MCF 10A (cell line): ENCODE results near the gene SLC24A3. TPM values are rescaled to one million over a fixed set of nuclear protein-coding genes. Genes with fewer than 3 reads are reported as not detected.

Experiments
- BruUV-seq: library from RNA; stranded (reverse); fragments of 400-500 nt; replicated peaks from 2 replicates; lab custom pipeline; 2021; lab: Mats Ljungman, UMichigan
- CTCF ChIA-PET: fragments of 300-600 bp; sonication (Branson Sonifier 250); formaldehyde crosslinking; extraction: SDS; loops from one replicate; lab custom pipeline; 2021; ENCODE audit warnings: antibody characterized with exemption, inconsistent platforms; lab: Yijun Ruan, JAX
- POLR2A ChIA-PET: fragments of 300-600, 350-650 bp; sonication (Branson Sonifier 250); formaldehyde crosslinking; extraction: SDS; loops from one replicate; lab custom pipeline; 2020; ENCODE audit warnings: antibody characterized with exemption, inconsistent platforms; lab: Yijun Ruan, JAX
- DNase-seq: peaks from one replicate; pipeline ENCODE4 v3.0.0-alpha.2; 2018; ENCODE audit not compliant: unreplicated experiment
- H3K27ac Mint-ChIP-seq: one replicate; pipeline ENCODE4 v1.8.0; 2022; ENCODE audit warnings: mild to moderate bottlenecking, low read depth, mixed read lengths; ENCODE audit not compliant: unreplicated experiment
- H3K27me3 Mint-ChIP-seq: one replicate; pipeline ENCODE4 v1.8.0; 2022; ENCODE audit warnings: mixed read lengths; ENCODE audit not compliant: insufficient read depth, unreplicated experiment
- H3K36me3 Mint-ChIP-seq: one replicate; pipeline ENCODE4 v1.8.0; 2022; ENCODE audit warnings: mild to moderate bottlenecking, moderate library complexity, mixed read lengths; ENCODE audit not compliant: insufficient read depth, unreplicated experiment
- H3K4me1 Mint-ChIP-seq: one replicate; pipeline ENCODE4 v1.8.0; 2022; ENCODE audit warnings: mixed read lengths; ENCODE audit not compliant: insufficient read depth, unreplicated experiment
- H3K4me3 Mint-ChIP-seq: one replicate; pipeline ENCODE4 v1.8.0; 2022; ENCODE audit warnings: mild to moderate bottlenecking, moderate library complexity, mixed read lengths; ENCODE audit not compliant: unreplicated experiment
- H3K9me3 Mint-ChIP-seq: one replicate; pipeline ENCODE4 v1.8.0; 2022; ENCODE audit warnings: mixed read lengths; ENCODE audit not compliant: unreplicated experiment
- CTCF ChIP-seq: fragments of 200-600 bp; IDR thresholded peaks from one replicate; pipeline ENCODE4 v1.8.0; 2022; ENCODE audit warnings: antibody characterized with exemption, mild to moderate bottlenecking; ENCODE audit not compliant: unreplicated experiment
- intact Hi-C: fragments of 100-400 bp; cut with micrococcal nuclease; formaldehyde crosslinking; loops from 2 replicates; pipeline ENCODE4 v1.14.1; 2022
- total RNA-seq: library from RNA; stranded (reverse); gene quantifications from 2 replicates; pipeline ENCODE4 v1.2.3, GENCODE V29; 2022

The SLC24A3 gene
- total RNA-seq, 1 experiment from 2014 or later, result not detected

GRCh38 chr20:19658137-19658536 is 445.7 kb downstream of the SLC24A3 start:
- H3K27me3 Mint-ChIP-seq, result peaks cover 30% of the 10 kb centered on the region

GRCh38 chr20:19659448-19659847 is 447.0 kb downstream of the SLC24A3 start:
- Mint-ChIP-seq H3K36me3 (no peaks in the 10 kb centered on the region), H3K27me3 (peaks cover 43% of the 10 kb centered on the region), H3K4me3 (no peak overlapping the region), H3K4me1 (no peaks in the 10 kb centered on the region), H3K27ac (no peak overlapping the region), H3K9me3 (no peaks in the 10 kb centered on the region)
- POLR2A ChIA-PET, result no interaction called here
- CTCF ChIA-PET, result interaction anchor here (1.0 to 6.9 kb wide), 8 partner anchors 25 to 1371 kb away, joined by 3 to 128 read pairs (median 6); partner anchors contain the start of gene ZNF133
- BruUV-seq, result no TSS peak
- no peak for DNase-seq
- TF ChIP-seq CTCF, result no peak
- intact Hi-C loops, result no loop called here

More at GRCh38 chr20:19658137-19658536, 445.7 kb downstream of the SLC24A3 start:
- Mint-ChIP-seq H3K9me3 (no peaks in the 10 kb centered on the region), H3K27ac (no peak overlapping the region), H3K4me3 (no peak overlapping the region), H3K4me1 (no peaks in the 10 kb centered on the region), H3K36me3 (no peaks in the 10 kb centered on the region)
- intact Hi-C loops, result no loop called here
- CTCF ChIA-PET, result interaction anchor here (0.6 to 6.9 kb wide), 2 partner anchors 452 to 817 kb away, joined by 4 to 128 read pairs; no protein-coding TSS in a partner anchor
- TF ChIP-seq CTCF, result no peak
- no peak for DNase-seq
- no TSS peak for BruUV-seq
- POLR2A ChIA-PET, result no interaction called here

GRCh38 chr20:19660808-19661378 is 448.5 kb downstream of the SLC24A3 start:
- POLR2A ChIA-PET, result interaction anchor here (0.7 kb wide), 2 partner anchors 15 to 1436 kb away, joined by 3 read pairs; no protein-coding TSS in a partner anchor
- no peak overlapping the region for H3K27ac Mint-ChIP-seq

More at GRCh38 chr20:19660808-19661378, 448.5 kb downstream of the SLC24A3 start:
- Mint-ChIP-seq H3K4me1 (no peaks in the 10 kb centered on the region), H3K27me3 (peaks cover 50% of the 10 kb centered on the region), H3K36me3 (no peaks in the 10 kb centered on the region), H3K4me3 (no peak overlapping the region), H3K9me3 (no peaks in the 10 kb centered on the region)
- no peak for DNase-seq
- no peak for TF ChIP-seq CTCF
- CTCF ChIA-PET, result interaction anchor here (0.5 to 6.9 kb wide), 36 partner anchors 9 to 1378 kb away, joined by 3 to 128 read pairs (median 4); no protein-coding TSS in a partner anchor
- intact Hi-C loops, result no loop called here
- no TSS peak for BruUV-seq
